ENCODE results near the gene TRAPPC5.

- no peak for TF ChIP-seq CTCF (IDR thresholded peaks at IDR 0.05; ENCODE audit: low read depth, low read length)
- TF ChIP-seq POLR2A (IDR thresholded peaks at IDR 0.05; ENCODE audit: extremely low read depth, insufficient read length) = no peak
- no peak for TF ChIP-seq MYC (IDR thresholded peaks at IDR 0.05; ENCODE audit: low read depth, low read length)
Measured at GRCh38 chr19:7734220-7735203, 53.9 kb downstream of the TRAPPC5 start.
